ENCODE measurements around the gene HOXA5. TPM values are rescaled to one million over a fixed set of nuclear protein-coding genes. Genes with fewer than 3 reads are reported as not detected.

HOXA5 gene
- total RNA-seq, 2 donors from 2014 or later, result 0.99 to 2.6 TPM

DNA sequence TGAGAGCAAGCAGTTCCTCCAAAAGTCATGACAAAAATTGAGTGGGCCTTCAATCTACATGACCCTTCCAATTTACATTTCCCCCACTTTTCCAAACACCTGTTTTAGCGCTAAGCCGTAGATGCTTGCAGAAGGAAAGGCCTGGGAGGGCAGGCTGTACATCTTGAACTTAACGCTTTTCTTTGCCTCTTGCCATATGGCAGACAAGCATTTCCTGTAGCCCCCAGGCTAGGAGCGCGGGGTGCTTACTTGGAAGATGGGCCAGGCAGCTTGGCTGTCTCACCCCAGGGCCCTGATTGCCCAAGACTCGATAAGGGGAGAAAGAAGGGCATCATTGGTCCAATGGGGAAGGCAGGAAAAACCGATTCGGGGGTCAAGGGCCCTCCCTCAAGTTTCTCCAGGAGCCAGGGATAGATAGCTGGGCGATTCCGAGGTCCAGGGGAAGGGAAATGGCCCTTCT is 28.9 kb upstream of the HOXA5 start:
- H3K27me3 ChIP-seq, result peaks cover 5 to 88% of the 10 kb centered on the region in 2 donors
- peaks cover 30% of the 10 kb centered on the region for H3K4me1 ChIP-seq
- no peak overlapping the region for H3K4me3 ChIP-seq
- peak in 2 of 4 donors; percentile 4 to 5 for DNase-seq
- H3K9me3 ChIP-seq, result no peaks in the 10 kb centered on the region
- H3K36me3 ChIP-seq (replicated peaks in 1 of 2; ENCODE audit: insufficient read depth in 1 of 2, low read depth in 2 of 2), result no peaks in the 10 kb centered on the region
- ATAC-seq, result no peak
- H3K27ac ChIP-seq, result no peak overlapping the region
- TF ChIP-seq, protein P1, sequence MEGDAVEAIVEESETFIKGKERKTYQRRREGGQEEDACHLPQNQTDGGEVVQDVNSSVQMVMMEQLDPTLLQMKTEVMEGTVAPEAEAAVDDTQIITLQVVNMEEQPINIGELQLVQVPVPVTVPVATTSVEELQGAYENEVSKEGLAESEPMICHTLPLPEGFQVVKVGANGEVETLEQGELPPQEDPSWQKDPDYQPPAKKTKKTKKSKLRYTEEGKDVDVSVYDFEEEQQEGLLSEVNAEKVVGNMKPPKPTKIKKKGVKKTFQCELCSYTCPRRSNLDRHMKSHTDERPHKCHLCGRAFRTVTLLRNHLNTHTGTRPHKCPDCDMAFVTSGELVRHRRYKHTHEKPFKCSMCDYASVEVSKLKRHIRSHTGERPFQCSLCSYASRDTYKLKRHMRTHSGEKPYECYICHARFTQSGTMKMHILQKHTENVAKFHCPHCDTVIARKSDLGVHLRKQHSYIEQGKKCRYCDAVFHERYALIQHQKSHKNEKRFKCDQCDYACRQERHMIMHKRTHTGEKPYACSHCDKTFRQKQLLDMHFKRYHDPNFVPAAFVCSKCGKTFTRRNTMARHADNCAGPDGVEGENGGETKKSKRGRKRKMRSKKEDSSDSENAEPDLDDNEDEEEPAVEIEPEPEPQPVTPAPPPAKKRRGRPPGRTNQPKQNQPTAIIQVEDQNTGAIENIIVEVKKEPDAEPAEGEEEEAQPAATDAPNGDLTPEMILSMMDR (IDR thresholded peaks at IDR 0.05), result no peak
- no peak for TF ChIP-seq POLR2A (IDR thresholded peaks at IDR 0.05)
- intact Hi-C loops (cut with DNase I), result no loop called here
- WGBS, 2 donors, result 10% methylated on average over 6 to 10 of the region's 10 CpGs

DNA sequence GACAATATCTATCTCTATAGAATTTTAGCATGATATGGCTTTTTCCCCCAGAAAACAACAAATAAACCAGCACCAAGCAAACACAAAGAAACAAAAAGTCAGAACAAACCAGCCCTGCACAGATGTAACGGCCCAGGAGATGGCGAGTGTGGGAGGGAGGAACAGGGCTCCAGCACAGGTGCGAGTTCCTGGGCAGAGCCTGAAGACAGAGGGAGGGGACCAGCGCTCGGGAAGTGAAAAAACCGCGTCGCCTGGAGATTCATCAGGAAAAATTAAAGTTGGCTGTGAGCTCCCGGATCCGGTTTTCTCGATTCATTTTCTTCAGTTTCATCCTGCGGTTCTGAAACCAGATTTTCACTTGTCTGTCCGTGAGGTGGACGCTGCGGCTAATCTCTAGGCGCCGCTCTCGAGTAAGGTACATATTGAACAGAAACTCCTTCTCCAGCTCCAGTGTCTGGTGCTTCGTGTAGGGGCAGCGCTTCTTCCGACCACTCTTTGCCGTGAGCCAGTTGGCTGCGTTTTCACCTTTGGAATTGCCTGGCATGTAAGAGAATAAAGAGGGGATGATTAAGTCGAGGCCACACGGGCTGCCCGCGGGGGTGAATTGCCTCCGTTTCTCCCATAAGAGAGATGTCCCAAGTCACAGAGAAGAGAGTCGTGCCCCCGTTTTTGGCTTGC is 28.3 kb upstream of the HOXA5 start:
- Histone ChIP-seq H3K4me3 (no peak overlapping the region), H3K9me3 (no peaks in the 10 kb centered on the region), H3K36me3 (replicated peaks in 1 of 2; ENCODE audit: insufficient read depth in 1 of 2, low read depth in 2 of 2) (no peaks in the 10 kb centered on the region), H3K4me1 (peaks cover 30% of the 10 kb centered on the region), H3K27me3 (peaks cover 5 to 92% of the 10 kb centered on the region in 2 donors), H3K27ac (no peak overlapping the region)
- intact Hi-C loops (cut with DNase I), result no loop called here
- WGBS, 2 donors, result 9 to 11% methylated on average over 30 of the region's 30 CpGs
- no peak for TF ChIP-seq POLR2A (IDR thresholded peaks at IDR 0.05)
- TF ChIP-seq, protein P1 (IDR thresholded peaks at IDR 0.05), result no peak
- DNase-seq (peak in 2 of 4 donors; percentile 10 to 14), ATAC-seq (no peak)

DNA sequence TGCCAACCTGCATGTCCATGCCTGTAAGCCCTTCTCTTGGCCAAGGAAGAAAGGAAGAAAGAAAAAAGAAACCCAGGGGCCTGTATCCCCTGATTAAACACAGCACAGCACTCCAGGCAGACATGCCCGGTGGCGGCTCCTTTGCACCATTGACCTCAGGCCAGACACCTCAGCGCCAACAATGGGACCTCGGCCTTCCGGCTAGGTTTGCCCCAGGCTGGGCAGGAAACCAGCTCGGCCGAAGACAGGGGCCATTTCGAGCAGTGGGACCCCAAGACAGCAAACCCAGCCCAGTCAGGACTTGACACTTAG is 27.8 kb upstream of the HOXA5 start:
- H3K4me1 ChIP-seq, result peaks cover 30% of the 10 kb centered on the region
- TF ChIP-seq, protein P1 (IDR thresholded peaks at IDR 0.05), result no peak
- no peak for TF ChIP-seq POLR2A (IDR thresholded peaks at IDR 0.05)
- DNase-seq, result peak in 1 of 4 donors; percentile 8
- H3K4me3 ChIP-seq, result no peak overlapping the region
- H3K36me3 ChIP-seq (replicated peaks in 1 of 2; ENCODE audit: insufficient read depth in 1 of 2, low read depth in 2 of 2), result no peaks in the 10 kb centered on the region
- ATAC-seq, result no peak
- no peaks in the 10 kb centered on the region for H3K9me3 ChIP-seq
- peaks cover 5 to 92% of the 10 kb centered on the region in 2 donors for H3K27me3 ChIP-seq
- no peak overlapping the region for H3K27ac ChIP-seq
- intact Hi-C loops (cut with DNase I), result no loop called here
- WGBS, 2 donors, result 10 to 11% methylated on average over 8 of the region's 8 CpGs

DNA sequence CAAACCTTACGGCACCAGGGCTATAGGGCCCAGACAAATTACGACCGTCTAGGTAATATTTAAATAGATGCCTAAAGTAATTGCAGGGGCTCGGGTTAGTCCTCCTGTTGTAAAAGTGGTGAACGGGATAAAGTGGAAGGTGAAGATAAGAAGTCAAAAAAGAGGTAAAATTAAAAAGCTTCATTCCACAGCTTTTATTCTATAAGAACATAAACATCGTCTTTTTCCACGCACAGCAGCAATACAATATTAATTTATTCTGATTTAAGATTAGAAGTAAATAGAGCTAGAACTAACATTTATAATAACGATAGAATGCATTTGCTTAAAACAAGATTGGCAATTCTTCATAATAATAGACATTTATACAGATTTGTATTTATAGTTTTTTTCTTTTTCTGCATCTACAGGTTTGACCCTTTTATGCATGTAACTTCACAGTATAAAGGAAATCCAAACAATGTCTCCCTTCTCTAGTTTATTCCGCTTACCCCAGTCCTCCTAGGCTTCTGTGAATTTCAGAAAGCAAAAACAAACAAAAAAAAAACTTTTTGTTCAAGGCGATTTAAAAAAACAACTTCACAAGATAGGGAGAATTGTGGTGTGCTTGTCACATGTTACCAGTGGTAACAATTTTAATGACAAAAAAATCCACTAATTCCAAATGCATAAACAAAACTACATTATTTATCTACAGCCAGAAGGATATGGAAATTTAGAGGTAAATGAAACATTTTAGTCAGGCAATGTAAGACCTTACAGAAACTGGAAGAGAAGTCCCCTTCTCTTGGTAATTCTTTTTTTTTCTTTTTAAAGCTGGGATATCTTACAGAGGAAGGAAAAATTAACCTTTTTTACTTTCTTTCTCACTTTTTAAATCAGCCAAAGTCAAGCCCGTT is 27.2 kb upstream of the HOXA5 start:
- DNase-seq (no peak), ATAC-seq (no peak)
- Histone ChIP-seq H3K4me1 (peaks cover 30% of the 10 kb centered on the region), H3K27me3 (peaks cover 5 to 92% of the 10 kb centered on the region in 2 donors), H3K4me3 (no peak overlapping the region), H3K27ac (no peak overlapping the region), H3K36me3 (replicated peaks in 1 of 2; ENCODE audit: insufficient read depth in 1 of 2, low read depth in 2 of 2) (no peaks in the 10 kb centered on the region), H3K9me3 (no peaks in the 10 kb centered on the region)
- TF ChIP-seq, protein P1 (IDR thresholded peaks at IDR 0.05), result no peak
- TF ChIP-seq POLR2A (IDR thresholded peaks at IDR 0.05), result no peak
- WGBS, 2 donors, result 13 to 19% methylated on average over 11 of the region's 11 CpGs
- intact Hi-C loops (cut with DNase I), result no loop called here
